GM12865 (cell line): ENCODE results near the gene SOS1.

Experiments used
- DNase-seq: peaks from one replicate; pipeline ENCODE4 v3.0.0; 2010; ENCODE audit warnings: low read depth
- H3K4me3 ChIP-seq: 2 replicates; pipeline ENCODE4 v1.5.1; 2011; ENCODE audit warnings: mild to moderate bottlenecking, low read depth, low read length, control low read depth
- CTCF ChIP-seq: IDR thresholded peaks from 2 replicates; pipeline ENCODE4 v1.5.1; 2011; ENCODE audit warnings: low read length, control low read depth, low read depth, inconsistent platforms; ENCODE audit not compliant: insufficient read depth; ENCODE audit errors: missing control alignments

The SOS1 gene

DNA sequence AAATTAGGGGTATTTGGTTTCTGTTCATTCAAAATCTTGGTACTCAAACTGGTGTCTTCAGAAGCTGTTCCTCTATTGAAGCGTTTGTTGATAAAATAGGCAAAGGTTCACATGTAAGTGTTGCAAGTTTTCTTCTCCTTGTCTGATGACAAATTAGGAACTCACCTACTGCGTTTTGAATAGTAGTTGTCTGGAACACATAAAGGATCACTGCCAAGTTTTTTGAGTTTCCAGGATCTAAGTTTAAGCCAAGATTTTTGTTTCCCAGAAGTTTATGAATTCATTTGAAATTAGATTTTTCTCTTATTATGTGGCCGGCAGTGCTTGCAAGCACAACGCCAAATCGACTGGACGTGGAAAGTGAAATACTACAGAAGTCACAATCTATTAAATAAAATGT is 145.8 kb downstream of the SOS1 start:
- no peak overlapping the region for H3K4me3 ChIP-seq

GRCh38 chr2:38973266-38973665 is 147.6 kb downstream of the SOS1 start:
- no peak overlapping the region for H3K4me3 ChIP-seq
- no peak for TF ChIP-seq CTCF
- no peak for DNase-seq

More for the DNA sequence above, 145.8 kb downstream of the SOS1 start:
- no peak for TF ChIP-seq CTCF
- DNase-seq: no peak

- no peak for TF ChIP-seq CTCF
Measured at GRCh38 chr2:38971377-38971776, 149.5 kb downstream of the SOS1 start.

GRCh38 chr2:38968021-38968420 is 152.8 kb downstream of the SOS1 start:
- no peak for TF ChIP-seq CTCF
- DNase-seq: no peak
- no peak overlapping the region for H3K4me3 ChIP-seq

More at GRCh38 chr2:38971377-38971776, 149.5 kb downstream of the SOS1 start:
- DNase-seq: no peak
- no peak overlapping the region for H3K4me3 ChIP-seq

DNA sequence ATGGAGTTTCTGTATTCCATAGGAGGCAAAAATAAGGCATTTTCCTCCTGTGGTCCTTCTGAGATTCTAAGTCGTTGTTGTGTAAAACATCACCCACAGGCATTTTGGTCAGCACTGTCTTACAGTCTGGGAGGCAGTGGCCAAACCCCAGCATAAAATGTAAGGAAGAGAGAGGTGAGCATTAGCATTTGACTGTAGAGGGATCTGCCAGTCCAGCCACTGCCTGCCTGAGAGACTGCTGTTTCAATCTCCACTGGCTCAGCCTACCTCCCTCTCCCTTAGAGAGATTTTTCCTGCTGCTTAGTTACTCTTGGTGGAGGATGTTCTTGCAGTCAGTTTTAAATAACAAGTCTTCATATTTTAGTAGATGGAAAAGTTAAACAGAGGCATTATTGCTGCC is 154.2 kb downstream of the SOS1 start:
- TF ChIP-seq CTCF: no peak
- no peak for DNase-seq
- no peak overlapping the region for H3K4me3 ChIP-seq

GRCh38 chr2:38966006-38966405 is 154.8 kb downstream of the SOS1 start:
- no peak for DNase-seq
- H3K4me3 ChIP-seq: no peak overlapping the region
- no peak for TF ChIP-seq CTCF

- no peak for DNase-seq
- H3K4me3 ChIP-seq: no peak overlapping the region; the same call in 1 of the 2 replicates
Measured at GRCh38 chr2:38960609-38961320, 160.1 kb downstream of the SOS1 start.

More at GRCh38 chr2:38960609-38961320, 160.1 kb downstream of the SOS1 start:
- TF ChIP-seq CTCF: no peak
